PFSK-1 (cell line): ENCODE results near the gene ALKBH2.

ENCODE experiments used
- FOXP2 ChIP-seq: optimal IDR thresholded peaks from 2 replicates; pipeline ENCODE3; 2011; ENCODE audit warnings: borderline replicate concordance, control low read depth, inconsistent platforms; ENCODE audit not compliant: insufficient read depth; ENCODE audit errors: extremely low read length, extremely low read depth
- POLR2AphosphoS5 ChIP-seq: IDR thresholded peaks from 2 replicates; pipeline ENCODE4 v1.6.1; 2012; ENCODE audit warnings: low read depth, mild to moderate bottlenecking, control low read depth, low read length, moderate library complexity
- SIN3A ChIP-seq: IDR thresholded peaks from 2 replicates; pipeline ENCODE4 v1.6.1; 2012; ENCODE audit warnings: mild to moderate bottlenecking, low read length, moderate library complexity, borderline replicate concordance; ENCODE audit not compliant: insufficient read depth
- TAF1 ChIP-seq: IDR thresholded peaks from 2 replicates; pipeline ENCODE4 v1.6.1; 2012; ENCODE audit warnings: low read length, control low read depth, borderline replicate concordance; ENCODE audit not compliant: insufficient read depth
- TF ChIP-seq, protein P1 (sequence below), 2 experiments: IDR thresholded peaks; 2 replicates each; pipeline versions ENCODE4 v1.6.1 to v1.8.0; 2011 to 2012; ENCODE audit warnings: low read depth in 2 of 2, low read length in 2 of 2, control low read depth in 1 of 2, inconsistent platforms in 1 of 2, mild to moderate bottlenecking in 1 of 2, moderate library complexity in 1 of 2; ENCODE audit not compliant: insufficient read depth in 1 of 2

ALKBH2 gene

DNA sequence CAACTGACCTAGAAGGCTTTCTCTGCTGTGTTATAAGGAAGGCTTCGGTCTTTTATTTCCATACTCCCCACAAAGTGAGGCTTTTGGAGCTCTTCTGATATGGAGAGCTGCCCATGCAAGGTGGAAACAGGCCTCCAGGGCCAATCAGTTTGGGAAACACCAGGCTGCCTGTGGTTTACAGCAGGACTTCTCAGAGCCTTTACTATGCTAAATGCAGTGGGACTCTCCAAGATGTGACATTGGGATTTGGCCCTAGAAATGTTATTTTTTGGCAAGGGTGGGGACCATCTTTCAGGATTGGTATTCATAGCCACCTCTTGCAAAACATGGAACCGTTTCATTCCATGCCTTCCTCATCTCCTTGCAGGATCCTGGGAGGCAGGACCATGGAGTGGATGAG is 26.8 kb upstream of the ALKBH2 start:
- TF ChIP-seq, protein P1, sequence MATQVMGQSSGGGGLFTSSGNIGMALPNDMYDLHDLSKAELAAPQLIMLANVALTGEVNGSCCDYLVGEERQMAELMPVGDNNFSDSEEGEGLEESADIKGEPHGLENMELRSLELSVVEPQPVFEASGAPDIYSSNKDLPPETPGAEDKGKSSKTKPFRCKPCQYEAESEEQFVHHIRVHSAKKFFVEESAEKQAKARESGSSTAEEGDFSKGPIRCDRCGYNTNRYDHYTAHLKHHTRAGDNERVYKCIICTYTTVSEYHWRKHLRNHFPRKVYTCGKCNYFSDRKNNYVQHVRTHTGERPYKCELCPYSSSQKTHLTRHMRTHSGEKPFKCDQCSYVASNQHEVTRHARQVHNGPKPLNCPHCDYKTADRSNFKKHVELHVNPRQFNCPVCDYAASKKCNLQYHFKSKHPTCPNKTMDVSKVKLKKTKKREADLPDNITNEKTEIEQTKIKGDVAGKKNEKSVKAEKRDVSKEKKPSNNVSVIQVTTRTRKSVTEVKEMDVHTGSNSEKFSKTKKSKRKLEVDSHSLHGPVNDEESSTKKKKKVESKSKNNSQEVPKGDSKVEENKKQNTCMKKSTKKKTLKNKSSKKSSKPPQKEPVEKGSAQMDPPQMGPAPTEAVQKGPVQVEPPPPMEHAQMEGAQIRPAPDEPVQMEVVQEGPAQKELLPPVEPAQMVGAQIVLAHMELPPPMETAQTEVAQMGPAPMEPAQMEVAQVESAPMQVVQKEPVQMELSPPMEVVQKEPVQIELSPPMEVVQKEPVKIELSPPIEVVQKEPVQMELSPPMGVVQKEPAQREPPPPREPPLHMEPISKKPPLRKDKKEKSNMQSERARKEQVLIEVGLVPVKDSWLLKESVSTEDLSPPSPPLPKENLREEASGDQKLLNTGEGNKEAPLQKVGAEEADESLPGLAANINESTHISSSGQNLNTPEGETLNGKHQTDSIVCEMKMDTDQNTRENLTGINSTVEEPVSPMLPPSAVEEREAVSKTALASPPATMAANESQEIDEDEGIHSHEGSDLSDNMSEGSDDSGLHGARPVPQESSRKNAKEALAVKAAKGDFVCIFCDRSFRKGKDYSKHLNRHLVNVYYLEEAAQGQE (IDR thresholded peaks at IDR 0.05; ENCODE audit: insufficient read depth in 1 of 2, low read depth in 2 of 2, low read length in 2 of 2) = no peak
- TF ChIP-seq FOXP2 (no peak), SIN3A (no peak), TAF1 (no peak), POLR2AphosphoS5 (no peak)

DNA sequence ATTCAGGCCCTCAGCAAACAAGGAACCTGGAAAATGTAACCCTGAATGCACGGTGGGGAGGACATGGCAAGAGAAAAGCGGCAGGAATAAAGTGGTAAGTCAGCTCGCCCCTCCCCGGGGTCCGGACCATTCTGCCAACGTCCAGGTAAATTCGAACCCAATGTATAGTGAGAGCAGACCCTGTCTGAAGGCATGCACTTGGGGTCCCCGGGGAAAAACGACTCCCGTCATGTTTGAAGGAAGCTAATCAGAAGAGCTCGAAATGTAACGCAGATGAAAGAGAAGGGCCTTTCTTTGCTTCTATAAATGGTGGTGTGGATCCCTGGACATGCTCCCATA is 23.3 kb upstream of the ALKBH2 start:
- no peak for TF ChIP-seq SIN3A
- TF ChIP-seq, protein P1 (IDR thresholded peaks at IDR 0.05; ENCODE audit: insufficient read depth in 1 of 2, low read depth in 2 of 2, low read length in 2 of 2) = no peak
- no peak for TF ChIP-seq FOXP2
- no peak for TF ChIP-seq POLR2AphosphoS5
- no peak for TF ChIP-seq TAF1

DNA sequence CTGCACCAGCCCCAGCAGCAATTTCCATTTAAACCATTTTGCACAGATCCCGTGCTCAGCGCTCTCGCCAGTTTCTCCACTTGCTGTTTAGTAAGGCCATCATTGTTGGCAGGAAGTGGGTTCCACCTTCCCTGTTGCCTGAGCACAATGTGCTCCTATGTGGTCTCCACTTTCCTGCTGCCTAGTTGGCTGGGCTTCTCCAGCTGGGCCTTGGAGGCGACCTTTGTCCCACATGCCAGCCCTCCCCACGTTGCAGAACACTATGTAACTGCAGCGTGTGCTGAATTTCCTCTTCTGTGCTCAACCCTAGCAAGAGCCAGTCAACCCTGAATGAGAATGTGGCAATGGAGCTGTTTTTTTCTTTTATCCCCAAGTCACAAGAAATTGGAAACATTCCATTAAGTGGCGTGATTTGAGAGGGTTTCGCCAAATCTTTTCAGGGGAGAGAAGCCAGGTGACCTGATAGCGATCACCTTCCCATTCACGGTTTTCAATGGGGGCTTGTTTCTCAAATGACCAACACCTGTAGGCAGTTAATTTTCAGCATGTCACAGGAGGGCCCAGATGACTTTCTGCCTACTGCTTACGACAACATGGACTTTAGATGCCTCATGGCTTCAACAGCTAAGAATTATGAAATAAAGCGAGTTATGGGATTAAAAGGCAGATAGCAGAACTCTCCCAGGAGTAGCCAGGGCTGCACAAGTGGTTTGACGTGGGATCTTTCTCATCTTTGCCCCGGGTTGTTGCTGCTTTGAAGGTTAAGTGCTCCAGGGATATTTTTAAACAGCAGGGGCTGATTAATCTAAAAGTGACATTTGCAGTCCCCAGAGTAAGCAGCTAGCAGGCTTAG is 22.7 kb upstream of the ALKBH2 start, which contains the start of gene ACACB:
ACACB (plus strand) TSS at position 830 of the 853 bp plus-strand sequence. CDS start 22,819 bp downstream, outside the sequence.
- TF ChIP-seq FOXP2 = no peak
- no peak for TF ChIP-seq TAF1
- no peak for TF ChIP-seq POLR2AphosphoS5
- TF ChIP-seq, protein P1 (IDR thresholded peaks at IDR 0.05; ENCODE audit: insufficient read depth in 1 of 2, low read depth in 2 of 2, low read length in 2 of 2) = no peak
- no peak for TF ChIP-seq SIN3A

DNA sequence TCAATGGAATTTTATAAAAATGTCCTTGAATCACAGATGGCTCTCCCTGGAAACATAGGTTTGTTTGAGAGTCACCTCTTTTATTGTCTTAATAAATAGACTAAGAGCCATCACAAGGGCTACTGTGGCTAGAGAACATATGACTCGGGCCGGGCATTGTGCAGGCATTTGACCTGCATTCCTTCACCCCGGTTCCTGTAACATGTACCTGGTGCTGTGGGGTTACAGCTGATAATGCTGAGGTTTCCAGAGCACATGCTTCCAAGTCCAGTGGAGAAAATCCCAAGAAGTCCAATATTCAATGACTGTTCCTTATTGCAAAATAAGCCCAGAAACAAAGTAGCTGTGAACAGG is 22.1 kb upstream of the ALKBH2 start:
- TF ChIP-seq, protein P1 (IDR thresholded peaks at IDR 0.05; ENCODE audit: insufficient read depth in 1 of 2, low read depth in 2 of 2, low read length in 2 of 2) = no peak
- TF ChIP-seq FOXP2 = no peak
- TF ChIP-seq TAF1 = no peak
- no peak for TF ChIP-seq SIN3A
- TF ChIP-seq POLR2AphosphoS5 = no peak
